GM21447 (cell line): ENCODE data around the gene CIAO3.

Experiments used
- ATAC-seq: cut with Tn5 transposase; IDR thresholded peaks from one replicate; pipeline ENCODE4 v1.9.1; 2021; ENCODE audit not compliant: unreplicated experiment

Gene CIAO3

GRCh38 chr16:679814-680624 lies 60.8 kb downstream of the CIAO3 start, which contains the start of gene STUB1:
TSS of gene STUB1 (plus strand) at chr16:680410. CDS start at chr16:680526, 116 bp downstream.
- ATAC-seq = peak; percentile 37
